GM23248 (cell line): Measurements from ENCODE around the gene FLT4.

Source experiments
- EZH2 ChIP-seq: fragments of 200-600 bp; sonication (generic); IDR thresholded peaks from 2 replicates; pipeline ENCODE4 v1.6.1; 2018; ENCODE audit warnings: antibody characterized with exemption, mild to moderate bottlenecking; ENCODE audit not compliant: insufficient read depth, poor library complexity, severe bottlenecking
- EZH2phosphoT487 ChIP-seq: fragments of 200-600 bp; sonication (generic); IDR thresholded peaks from 2 replicates; pipeline ENCODE4 v1.6.1; 2018; ENCODE audit warnings: antibody characterized with exemption, moderate library complexity, mild to moderate bottlenecking, low read depth; ENCODE audit not compliant: insufficient read depth

DNA sequence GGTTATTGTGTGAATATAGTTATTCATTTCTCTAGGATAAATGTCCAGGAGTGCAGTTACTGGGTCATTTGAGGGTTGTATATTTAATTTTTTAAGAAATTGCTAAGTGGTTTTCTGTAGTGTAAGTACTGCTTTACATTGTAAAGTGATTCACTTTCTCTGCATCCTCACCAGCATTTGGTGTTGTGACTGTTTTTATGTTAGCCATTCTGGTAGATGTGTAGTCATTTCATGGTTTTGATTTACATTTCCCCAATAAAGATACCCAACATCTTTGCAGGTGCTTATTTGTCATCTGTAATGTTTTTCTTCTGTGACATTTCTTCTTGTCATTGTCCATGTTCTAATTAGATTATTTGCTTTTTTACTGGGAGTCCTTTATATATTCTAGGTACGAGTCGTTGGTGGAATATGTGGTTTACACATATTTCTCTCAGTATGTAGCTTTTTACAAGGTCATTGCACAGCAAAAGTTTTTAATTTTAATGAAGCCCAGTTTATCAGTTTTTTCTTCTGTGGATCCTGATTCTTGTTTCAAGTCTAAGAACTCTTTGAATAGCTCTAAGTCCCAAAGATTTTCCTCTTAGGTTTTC is 92.1 kb downstream of the FLT4 start:
- TF ChIP-seq EZH2phosphoT487 (no peak), EZH2 (no peak)
